ENCODE data around the gene SPINK8.
"Not testable (repeated sequence)": the region's sequence is repeated elsewhere in the genome, so short reads cannot be mapped to it uniquely, and the experiment has no call there.

SPINK8 gene

GRCh38 chr3:48333346-48334245, at the start of gene SPINK8:
TSS of gene SPINK8 (minus strand) at chr3:48333661. CDS start at chr3:48328341, 5,320 bp downstream.
- not testable (repeated sequence) for H3K27me3 ChIP-seq (ENCODE audit: control insufficient read depth in 1 of 2, insufficient read depth in 2 of 2, low read length in 2 of 2); H3K27ac ChIP-seq (ENCODE audit: low read depth, low read length); H3K9ac ChIP-seq (ENCODE audit: low read depth in 1 of 2, low read length in 2 of 2); H3K36me3 ChIP-seq (ENCODE audit: control insufficient read depth in 1 of 2, insufficient read depth in 2 of 2, low read length in 2 of 2); H3K4me1 ChIP-seq (ENCODE audit: control insufficient read depth in 1 of 2, insufficient read depth in 2 of 2, low read length in 2 of 2); H3K9me3 ChIP-seq (ENCODE audit: control insufficient read depth in 1 of 2, low read length in 2 of 2); H3K4me3 ChIP-seq (ENCODE audit: low read depth in 1 of 2, low read length in 2 of 2)

- no peaks in the 10 kb centered on the region for H3K4me1 ChIP-seq (ENCODE audit: control insufficient read depth in 1 of 2, insufficient read depth in 2 of 2, low read length in 2 of 2)
- H3K27ac ChIP-seq (ENCODE audit: low read depth, low read length): no peak overlapping the region
- no peaks in the 10 kb centered on the region for H3K36me3 ChIP-seq (ENCODE audit: control insufficient read depth in 1 of 2, insufficient read depth in 2 of 2, low read length in 2 of 2)
- H3K9me3 ChIP-seq (ENCODE audit: control insufficient read depth in 1 of 2, low read length in 2 of 2): no peaks in the 10 kb centered on the region
- no peaks in the 10 kb centered on the region for H3K27me3 ChIP-seq (ENCODE audit: control insufficient read depth in 1 of 2, insufficient read depth in 2 of 2, low read length in 2 of 2)
- no peak overlapping the region for H3K9ac ChIP-seq (ENCODE audit: low read depth in 1 of 2, low read length in 2 of 2)
- no peak overlapping the region for H3K4me3 ChIP-seq (ENCODE audit: low read depth in 1 of 2, low read length in 2 of 2)
Observed at GRCh38 chr3:48372862-48373435, 39.5 kb upstream of the SPINK8 start.

DNA sequence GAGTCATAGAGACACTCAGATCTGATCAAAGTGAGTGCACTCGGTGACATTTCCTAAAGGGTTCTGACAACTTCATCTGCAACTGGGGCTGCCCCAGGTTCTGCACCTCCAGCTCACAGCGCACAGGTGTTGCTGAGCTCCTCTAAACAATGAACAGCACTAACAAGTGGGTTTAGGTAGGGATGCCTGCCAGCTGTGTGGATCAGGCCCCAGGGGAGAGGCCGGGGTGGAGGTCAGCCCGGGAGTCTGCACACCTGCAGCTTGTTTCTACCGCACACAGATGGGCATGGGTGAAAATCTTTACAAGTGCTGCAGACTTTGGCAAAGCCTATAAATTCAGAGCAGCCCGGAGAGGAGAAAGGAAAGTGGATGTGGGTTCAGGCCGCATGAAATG, 38.9 kb upstream of the SPINK8 start:
- no peaks in the 10 kb centered on the region for H3K27me3 ChIP-seq (ENCODE audit: control insufficient read depth in 1 of 2, insufficient read depth in 2 of 2, low read length in 2 of 2)
- no peak overlapping the region for H3K27ac ChIP-seq (ENCODE audit: low read depth, low read length)
- H3K9ac ChIP-seq (ENCODE audit: low read depth in 1 of 2, low read length in 2 of 2): no peak overlapping the region
- H3K4me1 ChIP-seq (ENCODE audit: control insufficient read depth in 1 of 2, insufficient read depth in 2 of 2, low read length in 2 of 2): no peaks in the 10 kb centered on the region
- H3K36me3 ChIP-seq (ENCODE audit: control insufficient read depth in 1 of 2, insufficient read depth in 2 of 2, low read length in 2 of 2): no peaks in the 10 kb centered on the region
- H3K4me3 ChIP-seq (ENCODE audit: low read depth in 1 of 2, low read length in 2 of 2): no peak overlapping the region
- no peaks in the 10 kb centered on the region for H3K9me3 ChIP-seq (ENCODE audit: control insufficient read depth in 1 of 2, low read length in 2 of 2)

GRCh38 chr3:48371651-48372376, 38.4 kb upstream of the SPINK8 start, which contains the start of gene FBXW12:
TSS of gene FBXW12 (plus strand) at chr3:48372219. CDS start at chr3:48372768, 549 bp downstream.
- Histone ChIP-seq H3K4me1 (ENCODE audit: control insufficient read depth in 1 of 2, insufficient read depth in 2 of 2, low read length in 2 of 2) (no peaks in the 10 kb centered on the region), H3K27ac (ENCODE audit: low read depth, low read length) (no peak within 1 kb of the TSS)

DNA sequence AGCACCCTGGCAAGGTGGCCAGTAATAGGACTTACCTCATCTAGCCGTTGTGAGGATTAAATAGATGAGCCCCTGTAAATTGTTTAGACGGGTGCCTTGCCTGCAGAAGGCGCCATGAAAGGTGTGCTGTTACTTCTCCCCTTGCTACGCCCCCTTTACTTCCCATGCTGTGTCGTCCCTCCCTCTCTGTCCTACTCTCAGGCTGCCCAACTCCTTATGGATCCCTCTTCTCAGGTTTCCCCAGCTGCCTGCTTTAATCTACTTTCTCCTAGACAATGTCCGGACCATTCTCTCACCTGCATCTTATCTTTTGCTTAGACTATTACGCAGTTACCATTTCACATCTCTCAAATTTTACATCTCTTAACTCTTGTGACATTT, 36.9 kb upstream of the SPINK8 start:
- Histone ChIP-seq H3K27me3 (ENCODE audit: control insufficient read depth in 1 of 2, insufficient read depth in 2 of 2, low read length in 2 of 2) (no peaks in the 10 kb centered on the region), H3K9me3 (ENCODE audit: control insufficient read depth in 1 of 2, low read length in 2 of 2) (no peaks in the 10 kb centered on the region), H3K9ac (ENCODE audit: low read depth in 1 of 2, low read length in 2 of 2) (no peak overlapping the region), H3K4me1 (ENCODE audit: control insufficient read depth in 1 of 2, insufficient read depth in 2 of 2, low read length in 2 of 2) (no peaks in the 10 kb centered on the region), H3K36me3 (ENCODE audit: control insufficient read depth in 1 of 2, insufficient read depth in 2 of 2, low read length in 2 of 2) (no peaks in the 10 kb centered on the region), H3K4me3 (ENCODE audit: low read depth in 1 of 2, low read length in 2 of 2) (no peak overlapping the region), H3K27ac (ENCODE audit: low read depth, low read length) (no peak overlapping the region)

More at GRCh38 chr3:48371651-48372376, 38.4 kb upstream of the SPINK8 start, which contains the start of gene FBXW12:
- Histone ChIP-seq H3K27me3 (ENCODE audit: control insufficient read depth in 1 of 2, insufficient read depth in 2 of 2, low read length in 2 of 2) (no peaks in the 10 kb centered on the region), H3K36me3 (ENCODE audit: control insufficient read depth in 1 of 2, insufficient read depth in 2 of 2, low read length in 2 of 2) (no peaks in the 10 kb centered on the region), H3K9ac (ENCODE audit: low read depth in 1 of 2, low read length in 2 of 2) (no peak within 1 kb of the TSS), H3K9me3 (ENCODE audit: control insufficient read depth in 1 of 2, low read length in 2 of 2) (no peaks in the 10 kb centered on the region), H3K4me3 (ENCODE audit: low read depth in 1 of 2, low read length in 2 of 2) (no peak within 1 kb of the TSS)

DNA sequence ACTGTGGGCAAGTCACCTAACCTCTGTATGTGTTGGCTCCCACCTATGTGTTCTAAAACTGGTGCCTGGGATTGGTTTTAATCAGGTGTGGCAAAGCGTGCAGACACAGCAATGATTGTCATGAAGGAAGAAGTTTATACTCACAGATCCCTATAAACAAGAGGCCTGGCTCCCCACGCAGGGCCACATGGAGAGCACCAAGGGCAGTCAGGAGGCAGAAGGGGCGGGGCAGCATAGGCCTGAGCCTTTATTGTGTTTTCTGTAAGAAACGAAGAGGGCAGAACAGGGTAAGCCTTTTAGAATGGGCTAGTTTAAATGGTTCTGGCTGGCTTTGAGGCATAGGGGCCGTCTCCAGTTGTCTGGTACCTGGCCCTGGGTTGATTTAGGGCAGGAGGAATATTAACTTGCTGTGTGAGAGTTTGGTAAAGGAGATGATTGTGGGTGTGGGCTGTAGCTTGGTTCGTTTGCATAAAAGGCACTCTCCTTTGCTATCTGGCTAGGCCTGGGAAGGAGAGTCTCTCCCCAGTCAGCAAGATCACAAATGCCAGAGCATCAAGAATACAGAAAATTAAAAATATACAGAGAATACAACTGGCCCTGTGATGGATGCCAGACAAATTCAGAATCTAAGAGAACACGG, 36.4 kb upstream of the SPINK8 start:
- Histone ChIP-seq H3K9ac (ENCODE audit: low read depth in 1 of 2, low read length in 2 of 2) (no peak overlapping the region), H3K27me3 (ENCODE audit: control insufficient read depth in 1 of 2, insufficient read depth in 2 of 2, low read length in 2 of 2) (no peaks in the 10 kb centered on the region), H3K4me3 (ENCODE audit: low read depth in 1 of 2, low read length in 2 of 2) (no peak overlapping the region), H3K9me3 (ENCODE audit: control insufficient read depth in 1 of 2, low read length in 2 of 2) (no peaks in the 10 kb centered on the region), H3K36me3 (ENCODE audit: control insufficient read depth in 1 of 2, insufficient read depth in 2 of 2, low read length in 2 of 2) (no peaks in the 10 kb centered on the region), H3K4me1 (ENCODE audit: control insufficient read depth in 1 of 2, insufficient read depth in 2 of 2, low read length in 2 of 2) (no peaks in the 10 kb centered on the region), H3K27ac (ENCODE audit: low read depth, low read length) (no peak overlapping the region)

- Histone ChIP-seq H3K27ac (ENCODE audit: low read depth, low read length) (no peak overlapping the region), H3K36me3 (ENCODE audit: control insufficient read depth in 1 of 2, insufficient read depth in 2 of 2, low read length in 2 of 2) (no peaks in the 10 kb centered on the region), H3K4me3 (ENCODE audit: low read depth in 1 of 2, low read length in 2 of 2) (no peak overlapping the region), H3K9ac (ENCODE audit: low read depth in 1 of 2, low read length in 2 of 2) (no peak overlapping the region), H3K27me3 (ENCODE audit: control insufficient read depth in 1 of 2, insufficient read depth in 2 of 2, low read length in 2 of 2) (no peaks in the 10 kb centered on the region), H3K9me3 (ENCODE audit: control insufficient read depth in 1 of 2, low read length in 2 of 2) (no peaks in the 10 kb centered on the region), H3K4me1 (ENCODE audit: control insufficient read depth in 1 of 2, insufficient read depth in 2 of 2, low read length in 2 of 2) (no peaks in the 10 kb centered on the region)
Observed at GRCh38 chr3:48367201-48367600, 33.7 kb upstream of the SPINK8 start.

- Histone ChIP-seq H3K4me3 (ENCODE audit: low read depth in 1 of 2, low read length in 2 of 2) (no peak overlapping the region), H3K36me3 (ENCODE audit: control insufficient read depth in 1 of 2, insufficient read depth in 2 of 2, low read length in 2 of 2) (no peaks in the 10 kb centered on the region), H3K27me3 (ENCODE audit: control insufficient read depth in 1 of 2, insufficient read depth in 2 of 2, low read length in 2 of 2) (no peaks in the 10 kb centered on the region), H3K4me1 (ENCODE audit: control insufficient read depth in 1 of 2, insufficient read depth in 2 of 2, low read length in 2 of 2) (no peaks in the 10 kb centered on the region), H3K9me3 (ENCODE audit: control insufficient read depth in 1 of 2, low read length in 2 of 2) (no peaks in the 10 kb centered on the region), H3K9ac (ENCODE audit: low read depth in 1 of 2, low read length in 2 of 2) (no peak overlapping the region), H3K27ac (ENCODE audit: low read depth, low read length) (no peak overlapping the region)
Observed at GRCh38 chr3:48364840-48365239, 31.4 kb upstream of the SPINK8 start.

- no peak overlapping the region for H3K9ac ChIP-seq (ENCODE audit: low read depth in 1 of 2, low read length in 2 of 2)
Observed at GRCh38 chr3:48361928-48362327, 28.5 kb upstream of the SPINK8 start.

More at GRCh38 chr3:48361928-48362327, 28.5 kb upstream of the SPINK8 start:
- Histone ChIP-seq H3K36me3 (ENCODE audit: control insufficient read depth in 1 of 2, insufficient read depth in 2 of 2, low read length in 2 of 2) (no peaks in the 10 kb centered on the region), H3K9me3 (ENCODE audit: control insufficient read depth in 1 of 2, low read length in 2 of 2) (no peaks in the 10 kb centered on the region), H3K4me1 (ENCODE audit: control insufficient read depth in 1 of 2, insufficient read depth in 2 of 2, low read length in 2 of 2) (no peaks in the 10 kb centered on the region), H3K4me3 (ENCODE audit: low read depth in 1 of 2, low read length in 2 of 2) (no peak overlapping the region), H3K27ac (ENCODE audit: low read depth, low read length) (no peak overlapping the region), H3K27me3 (ENCODE audit: control insufficient read depth in 1 of 2, insufficient read depth in 2 of 2, low read length in 2 of 2) (no peaks in the 10 kb centered on the region)
